Measurements from ENCODE around the gene PELO. TPM values are rescaled to one million over a fixed set of nuclear protein-coding genes. Genes with fewer than 3 reads are reported as not detected.

The PELO gene
- total and polyA plus RNA-seq, 2 donors (not counting 3 experiments of a cell fraction or from before 2014, with no cell fraction given): 8.6 to 13.2 TPM

- Histone ChIP-seq H3K4me2 (ENCODE audit: insufficient read depth, low read length) (no peak overlapping the region), H3K4me3 (replicated peaks in 1 of 3; ENCODE audit: insufficient read depth in 1 of 3, low read depth in 1 of 3, low read length in 3 of 3) (no peak overlapping the region), H3K9ac (replicated peaks; ENCODE audit: extremely low read depth, insufficient read depth, low read length) (no peak overlapping the region), H3K36me3 (ENCODE audit: control insufficient read depth in 2 of 2, extremely low read depth in 1 of 2, insufficient read depth in 2 of 2, low read length in 2 of 2) (no peaks in the 10 kb centered on the region), H3K4me1 (ENCODE audit: control insufficient read depth, extremely low read depth, insufficient read depth, low read length) (peaks cover 7% of the 10 kb centered on the region), H3K9me1 (replicated peaks; ENCODE audit: control insufficient read depth, extremely low read depth, insufficient read depth, low read length) (no peaks in the 10 kb centered on the region), H3K79me2 (ENCODE audit: control insufficient read depth, insufficient read depth, low read length) (no peaks in the 10 kb centered on the region), H3K9me3 (replicated peaks; ENCODE audit: control insufficient read depth, insufficient read depth, low read length) (no peaks in the 10 kb centered on the region), H3K27ac (ENCODE audit: insufficient read depth, low read depth, low read length) (no peak overlapping the region), H3K27me3 (ENCODE audit: control insufficient read depth in 2 of 2, insufficient read depth in 2 of 2, low read length in 2 of 2) (no peaks in the 10 kb centered on the region), H2AFZ (ENCODE audit: low read depth, low read length) (no peak overlapping the region), H4K20me1 (replicated peaks; ENCODE audit: control insufficient read depth, extremely low read depth, insufficient read depth, low read length) (no peaks in the 10 kb centered on the region)
- DNase-seq (ENCODE audit: low read depth, low spot score) (no peak), FAIRE-seq (no peak)
- dilution Hi-C loops (cut with MboI; ENCODE audit: extremely low pct_ligation_motif_present, low sequenced_read_pairs): no loop called here
- TF ChIP-seq, protein P1, sequence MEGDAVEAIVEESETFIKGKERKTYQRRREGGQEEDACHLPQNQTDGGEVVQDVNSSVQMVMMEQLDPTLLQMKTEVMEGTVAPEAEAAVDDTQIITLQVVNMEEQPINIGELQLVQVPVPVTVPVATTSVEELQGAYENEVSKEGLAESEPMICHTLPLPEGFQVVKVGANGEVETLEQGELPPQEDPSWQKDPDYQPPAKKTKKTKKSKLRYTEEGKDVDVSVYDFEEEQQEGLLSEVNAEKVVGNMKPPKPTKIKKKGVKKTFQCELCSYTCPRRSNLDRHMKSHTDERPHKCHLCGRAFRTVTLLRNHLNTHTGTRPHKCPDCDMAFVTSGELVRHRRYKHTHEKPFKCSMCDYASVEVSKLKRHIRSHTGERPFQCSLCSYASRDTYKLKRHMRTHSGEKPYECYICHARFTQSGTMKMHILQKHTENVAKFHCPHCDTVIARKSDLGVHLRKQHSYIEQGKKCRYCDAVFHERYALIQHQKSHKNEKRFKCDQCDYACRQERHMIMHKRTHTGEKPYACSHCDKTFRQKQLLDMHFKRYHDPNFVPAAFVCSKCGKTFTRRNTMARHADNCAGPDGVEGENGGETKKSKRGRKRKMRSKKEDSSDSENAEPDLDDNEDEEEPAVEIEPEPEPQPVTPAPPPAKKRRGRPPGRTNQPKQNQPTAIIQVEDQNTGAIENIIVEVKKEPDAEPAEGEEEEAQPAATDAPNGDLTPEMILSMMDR (IDR thresholded peaks at IDR 0.05; ENCODE audit: extremely low read depth in 1 of 2, insufficient read depth in 1 of 2, low read depth in 1 of 2, low read length in 2 of 2): no peak
- TF ChIP-seq POLR2A (IDR thresholded peaks at IDR 0.05; ENCODE audit: low read depth, low read length): no peak
- BruUV-seq (replicated peaks): no TSS peak
- intact Hi-C loops (cut with micrococcal nuclease): no loop called here
- CTCF ChIA-PET: no interaction called here
- POLR2A ChIA-PET: no interaction called here
These were observed 6.8 kb downstream of the PELO start for GRCh38 chr5:52794519-52794918.

DNA sequence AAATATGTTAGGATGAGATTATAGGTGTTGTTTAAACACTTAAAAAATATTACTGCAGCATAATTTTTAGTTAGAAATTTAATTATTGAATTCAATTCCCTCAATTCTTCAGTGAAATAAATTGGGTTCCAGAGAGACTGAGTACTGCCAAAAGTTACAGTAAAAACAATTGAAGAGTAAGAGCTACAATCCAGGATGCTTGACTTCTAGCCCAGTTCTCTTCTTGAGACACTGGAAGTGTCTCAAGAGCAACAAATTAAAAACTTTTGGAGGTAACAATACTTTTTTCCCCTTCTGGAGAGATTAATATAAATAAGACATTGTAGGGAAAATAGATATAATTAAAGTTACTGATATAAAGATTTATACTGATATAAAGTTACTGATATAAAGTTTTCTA is 8.3 kb downstream of the PELO start:
- ChIA-PET CTCF (interaction anchor here (1.1 to 1.2 kb wide), 3 partner anchors 43 to 119 kb away, joined by 3 to 5 read pairs (median 4); no protein-coding TSS in a partner anchor), POLR2A (no interaction called here)
- intact Hi-C loops (cut with micrococcal nuclease) (no loop called here), dilution Hi-C loops (cut with MboI; ENCODE audit: extremely low pct_ligation_motif_present, low sequenced_read_pairs) (no loop called here)
- no peaks in the 10 kb centered on the region for H3K36me3 ChIP-seq (ENCODE audit: control insufficient read depth in 2 of 2, extremely low read depth in 1 of 2, insufficient read depth in 2 of 2, low read length in 2 of 2)
- no peaks in the 10 kb centered on the region for H3K9me3 ChIP-seq (replicated peaks; ENCODE audit: control insufficient read depth, insufficient read depth, low read length)
- H3K9ac ChIP-seq (replicated peaks; ENCODE audit: extremely low read depth, insufficient read depth, low read length): no peak overlapping the region
- H2AFZ ChIP-seq (ENCODE audit: low read depth, low read length): no peak overlapping the region
- H3K27ac ChIP-seq (ENCODE audit: insufficient read depth, low read depth, low read length): no peak overlapping the region
- H4K20me1 ChIP-seq (replicated peaks; ENCODE audit: control insufficient read depth, extremely low read depth, insufficient read depth, low read length): no peaks in the 10 kb centered on the region
- FAIRE-seq (no peak), DNase-seq (ENCODE audit: low read depth, low spot score) (no peak)
- peaks cover 7% of the 10 kb centered on the region for H3K4me1 ChIP-seq (ENCODE audit: control insufficient read depth, extremely low read depth, insufficient read depth, low read length)
- no TSS peak for BruUV-seq (replicated peaks)
- H3K4me2 ChIP-seq (ENCODE audit: insufficient read depth, low read length): no peak overlapping the region
- H3K9me1 ChIP-seq (replicated peaks; ENCODE audit: control insufficient read depth, extremely low read depth, insufficient read depth, low read length): no peaks in the 10 kb centered on the region
- H3K27me3 ChIP-seq (ENCODE audit: control insufficient read depth in 2 of 2, insufficient read depth in 2 of 2, low read length in 2 of 2): no peaks in the 10 kb centered on the region
- no peak overlapping the region for H3K4me3 ChIP-seq (replicated peaks in 1 of 3; ENCODE audit: insufficient read depth in 1 of 3, low read depth in 1 of 3, low read length in 3 of 3)
- peaks cover 6% of the 10 kb centered on the region for H3K79me2 ChIP-seq (ENCODE audit: control insufficient read depth, insufficient read depth, low read length)
- TF ChIP-seq POLR2AphosphoS5 (IDR thresholded peaks at IDR 0.05; ENCODE audit: insufficient read depth, low read depth, low read length): no peak

All from endothelial cell of umbilical vein (primary cell).